GM23338 (cell line): ENCODE results near the gene REEP1.

Source experiments
- CREB1 ChIP-seq: fragments of 250-450 bp; sonication (Bioruptor Pico); IDR thresholded peaks from 2 replicates; pipeline ENCODE4 v1.5.0; 2020; ENCODE audit warnings: low read depth, mild to moderate bottlenecking, moderate library complexity
- EZH2 ChIP-seq: fragments of 200-600 bp; sonication (generic); IDR thresholded peaks from one replicate; pipeline ENCODE4 v1.8.0; 2017; ENCODE audit warnings: antibody characterized with exemption, mild to moderate bottlenecking, low read depth; ENCODE audit not compliant: unreplicated experiment
- TF ChIP-seq, protein P1 (sequence below), 2 experiments: fragments of 200-600 bp in 1 of 2; sonication (generic) in 1 of 2; conservative IDR thresholded peaks; 2 replicates each; pipeline versions ENCODE4 v1.5.1 to v1.6.1; 2016 to 2017; ENCODE audit warnings: antibody characterized with exemption in 2 of 2, low read depth in 2 of 2, mild to moderate bottlenecking in 2 of 2, moderate library complexity in 1 of 2
- TF ChIP-seq, protein P2 (sequence below): IDR thresholded peaks from one replicate; pipeline ENCODE4 v1.6.1; 2018; ENCODE audit warnings: antibody characterized with exemption; ENCODE audit not compliant: unreplicated experiment

DNA sequence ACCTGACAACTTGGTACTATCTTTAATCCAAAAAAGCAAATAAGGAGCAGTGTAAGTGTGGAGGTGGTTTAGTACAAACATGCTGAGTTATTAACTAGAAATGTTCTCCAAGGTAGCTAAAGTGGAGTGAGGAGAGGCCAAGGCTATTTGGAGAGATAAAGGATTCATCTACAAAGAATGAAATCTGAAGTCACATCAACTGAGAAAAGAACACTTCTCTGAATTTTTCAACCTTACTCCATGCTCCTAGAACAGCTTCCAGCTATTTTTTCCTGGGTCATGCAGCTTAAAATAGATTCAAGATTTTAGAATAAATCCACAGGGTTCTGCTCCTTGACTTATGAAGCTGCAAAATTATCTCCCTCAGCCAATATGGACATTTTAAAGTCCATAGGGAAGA, 160.8 kb downstream of the REEP1 start:
- TF ChIP-seq, protein P1, sequence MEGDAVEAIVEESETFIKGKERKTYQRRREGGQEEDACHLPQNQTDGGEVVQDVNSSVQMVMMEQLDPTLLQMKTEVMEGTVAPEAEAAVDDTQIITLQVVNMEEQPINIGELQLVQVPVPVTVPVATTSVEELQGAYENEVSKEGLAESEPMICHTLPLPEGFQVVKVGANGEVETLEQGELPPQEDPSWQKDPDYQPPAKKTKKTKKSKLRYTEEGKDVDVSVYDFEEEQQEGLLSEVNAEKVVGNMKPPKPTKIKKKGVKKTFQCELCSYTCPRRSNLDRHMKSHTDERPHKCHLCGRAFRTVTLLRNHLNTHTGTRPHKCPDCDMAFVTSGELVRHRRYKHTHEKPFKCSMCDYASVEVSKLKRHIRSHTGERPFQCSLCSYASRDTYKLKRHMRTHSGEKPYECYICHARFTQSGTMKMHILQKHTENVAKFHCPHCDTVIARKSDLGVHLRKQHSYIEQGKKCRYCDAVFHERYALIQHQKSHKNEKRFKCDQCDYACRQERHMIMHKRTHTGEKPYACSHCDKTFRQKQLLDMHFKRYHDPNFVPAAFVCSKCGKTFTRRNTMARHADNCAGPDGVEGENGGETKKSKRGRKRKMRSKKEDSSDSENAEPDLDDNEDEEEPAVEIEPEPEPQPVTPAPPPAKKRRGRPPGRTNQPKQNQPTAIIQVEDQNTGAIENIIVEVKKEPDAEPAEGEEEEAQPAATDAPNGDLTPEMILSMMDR (conservative IDR thresholded peaks at IDR 0.05; ENCODE audit: low read depth in 2 of 2): no peak
- TF ChIP-seq, protein P2, sequence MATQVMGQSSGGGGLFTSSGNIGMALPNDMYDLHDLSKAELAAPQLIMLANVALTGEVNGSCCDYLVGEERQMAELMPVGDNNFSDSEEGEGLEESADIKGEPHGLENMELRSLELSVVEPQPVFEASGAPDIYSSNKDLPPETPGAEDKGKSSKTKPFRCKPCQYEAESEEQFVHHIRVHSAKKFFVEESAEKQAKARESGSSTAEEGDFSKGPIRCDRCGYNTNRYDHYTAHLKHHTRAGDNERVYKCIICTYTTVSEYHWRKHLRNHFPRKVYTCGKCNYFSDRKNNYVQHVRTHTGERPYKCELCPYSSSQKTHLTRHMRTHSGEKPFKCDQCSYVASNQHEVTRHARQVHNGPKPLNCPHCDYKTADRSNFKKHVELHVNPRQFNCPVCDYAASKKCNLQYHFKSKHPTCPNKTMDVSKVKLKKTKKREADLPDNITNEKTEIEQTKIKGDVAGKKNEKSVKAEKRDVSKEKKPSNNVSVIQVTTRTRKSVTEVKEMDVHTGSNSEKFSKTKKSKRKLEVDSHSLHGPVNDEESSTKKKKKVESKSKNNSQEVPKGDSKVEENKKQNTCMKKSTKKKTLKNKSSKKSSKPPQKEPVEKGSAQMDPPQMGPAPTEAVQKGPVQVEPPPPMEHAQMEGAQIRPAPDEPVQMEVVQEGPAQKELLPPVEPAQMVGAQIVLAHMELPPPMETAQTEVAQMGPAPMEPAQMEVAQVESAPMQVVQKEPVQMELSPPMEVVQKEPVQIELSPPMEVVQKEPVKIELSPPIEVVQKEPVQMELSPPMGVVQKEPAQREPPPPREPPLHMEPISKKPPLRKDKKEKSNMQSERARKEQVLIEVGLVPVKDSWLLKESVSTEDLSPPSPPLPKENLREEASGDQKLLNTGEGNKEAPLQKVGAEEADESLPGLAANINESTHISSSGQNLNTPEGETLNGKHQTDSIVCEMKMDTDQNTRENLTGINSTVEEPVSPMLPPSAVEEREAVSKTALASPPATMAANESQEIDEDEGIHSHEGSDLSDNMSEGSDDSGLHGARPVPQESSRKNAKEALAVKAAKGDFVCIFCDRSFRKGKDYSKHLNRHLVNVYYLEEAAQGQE: no peak
- no peak for TF ChIP-seq EZH2
- no peak for TF ChIP-seq CREB1 (CRISPR knock-in tag)
